Measurements from ENCODE around the gene SALL4.
"Not testable (repeated sequence)": the region's sequence is repeated elsewhere in the genome, so short reads cannot be mapped to it uniquely, and the experiment has no call there.

The SALL4 gene

DNA sequence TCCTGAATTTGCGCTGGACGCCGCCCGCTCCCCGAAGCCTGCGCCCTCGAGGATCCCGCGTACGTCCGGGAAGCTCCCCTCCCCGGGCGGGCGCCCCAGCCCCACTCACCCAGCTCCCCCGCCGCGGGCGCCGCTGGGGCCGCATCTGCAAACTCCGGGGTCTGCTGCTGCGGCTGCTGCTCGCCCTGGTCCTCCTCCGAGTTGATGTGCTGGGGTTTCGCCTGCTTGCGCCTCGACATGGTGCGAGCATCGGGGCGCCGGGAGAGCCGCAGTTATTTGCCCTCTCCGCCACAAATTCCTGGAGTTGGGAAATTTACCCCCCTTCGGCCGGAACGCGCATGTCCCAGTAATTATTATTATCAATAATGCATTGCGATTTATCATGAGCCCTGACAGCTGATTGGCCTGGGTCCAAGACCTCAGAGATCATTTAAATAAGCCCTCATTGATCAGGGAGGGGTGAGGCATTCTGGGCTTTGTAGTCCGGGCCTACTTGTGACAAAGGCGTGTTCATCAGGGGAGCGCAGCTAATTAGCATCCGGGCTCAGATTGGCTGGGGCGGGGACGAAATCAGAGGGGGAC lies at the start of gene SALL4:
TSS of gene SALL4 (minus strand) at position 352 of the 582 bp plus-strand sequence. CDS start at position 239, 113 bp downstream.
- DNase-seq, result no peak

DNA sequence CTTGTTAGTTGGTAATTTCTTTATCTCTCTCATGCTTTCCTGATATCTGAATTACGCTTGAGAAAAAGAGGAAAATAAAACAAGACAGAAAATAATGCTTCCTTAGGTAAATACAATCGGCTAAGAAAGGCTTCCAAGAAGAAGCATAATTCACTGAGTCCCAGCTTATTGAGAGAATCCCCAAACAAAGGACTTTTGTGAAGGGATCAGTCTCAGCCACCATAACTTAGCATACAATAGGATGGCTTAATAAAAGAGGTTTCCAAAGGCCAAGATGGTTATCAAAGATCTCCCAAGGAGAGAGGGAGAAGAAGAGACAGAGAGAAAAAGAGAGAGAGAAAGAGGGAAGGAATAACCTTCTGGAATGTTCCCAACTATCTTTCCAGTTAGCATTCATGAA lies 46.0 kb upstream of the SALL4 start:
- no peak for DNase-seq

DNA sequence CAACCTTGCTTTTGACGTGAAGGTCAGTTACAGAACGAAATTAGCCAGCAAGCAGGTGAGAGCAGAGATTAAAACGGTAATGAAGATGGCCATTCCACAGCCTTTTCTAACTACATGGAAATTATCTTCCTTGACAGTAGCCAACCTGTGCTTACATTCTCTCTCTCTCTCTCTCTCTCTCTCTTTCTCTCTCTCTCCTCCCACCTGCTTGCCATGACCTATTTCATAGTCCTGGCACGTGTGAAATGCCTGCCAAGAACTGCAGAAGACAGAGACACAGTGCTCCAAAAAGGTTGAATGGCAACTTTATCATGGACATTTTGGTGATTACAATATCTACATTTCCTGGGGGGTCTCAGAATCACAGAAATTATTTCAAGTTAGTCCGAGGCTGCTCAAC lies 38.5 kb upstream of the SALL4 start:
- no peak for DNase-seq

DNA sequence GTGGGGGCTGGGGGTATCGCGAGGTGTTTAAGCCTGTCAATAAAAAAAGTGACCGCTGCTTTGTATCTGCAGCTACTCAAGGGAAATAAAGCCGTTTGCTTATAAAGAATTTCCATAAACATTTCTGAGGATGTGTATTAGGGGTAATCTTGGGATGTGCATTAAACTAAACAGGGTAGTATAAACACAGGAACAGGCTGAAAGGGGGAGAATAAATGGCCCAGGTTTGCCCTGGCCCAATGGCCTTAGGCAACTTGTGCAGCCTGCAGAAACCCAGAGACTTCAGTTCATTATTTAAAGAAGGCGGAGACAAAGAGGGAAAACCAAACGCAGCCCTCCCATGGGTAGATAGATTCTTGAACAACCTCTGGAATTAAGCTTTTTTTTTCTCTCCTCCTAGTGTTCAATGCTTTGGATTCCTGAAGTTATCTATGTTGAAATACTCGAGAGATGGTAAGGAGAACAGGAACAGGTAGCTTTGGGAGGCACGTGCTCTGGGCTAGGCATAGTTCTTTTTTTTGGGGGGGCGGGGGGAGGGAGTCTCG lies 35.6 kb upstream of the SALL4 start:
- no peak for DNase-seq

DNA sequence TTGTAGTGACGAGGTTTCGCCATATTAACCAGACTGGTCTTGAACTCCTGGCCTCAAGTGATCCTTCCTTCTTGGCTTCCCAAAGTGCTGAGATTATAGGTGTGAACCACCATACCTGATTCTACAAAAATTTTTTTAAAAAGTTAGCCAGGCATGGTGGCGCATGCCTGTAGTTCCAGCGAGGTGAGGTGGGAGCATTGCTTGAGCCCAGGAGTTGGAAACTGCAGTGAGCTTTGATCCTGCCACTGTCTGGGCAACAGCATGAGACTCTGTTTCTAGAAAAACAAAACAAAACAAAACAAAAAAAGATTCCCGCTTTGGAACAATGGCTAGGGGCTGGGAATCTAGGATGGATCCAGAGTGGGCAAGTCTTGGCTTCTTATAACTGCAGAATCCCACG lies 35.1 kb upstream of the SALL4 start:
- no peak for DNase-seq

DNA sequence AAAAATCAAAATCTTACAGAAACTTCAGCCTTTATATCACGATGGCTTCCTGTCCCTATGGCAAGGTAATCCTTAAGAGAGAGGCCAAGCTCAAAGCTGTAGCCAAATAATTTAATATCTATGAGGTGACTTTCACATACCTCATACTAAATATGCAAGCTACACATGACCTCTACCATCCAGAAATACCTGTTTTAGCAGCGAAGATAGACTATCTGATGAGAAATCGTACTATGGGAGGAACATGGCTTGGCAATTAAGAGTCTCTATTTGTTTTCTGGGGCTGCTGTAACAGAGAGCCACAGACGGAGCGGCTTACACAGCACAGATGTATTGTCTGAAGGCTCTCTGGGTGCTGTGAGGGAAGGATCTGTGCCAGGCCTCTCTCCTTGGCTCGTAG lies 31.0 kb upstream of the SALL4 start:
- no peak for DNase-seq

DNA sequence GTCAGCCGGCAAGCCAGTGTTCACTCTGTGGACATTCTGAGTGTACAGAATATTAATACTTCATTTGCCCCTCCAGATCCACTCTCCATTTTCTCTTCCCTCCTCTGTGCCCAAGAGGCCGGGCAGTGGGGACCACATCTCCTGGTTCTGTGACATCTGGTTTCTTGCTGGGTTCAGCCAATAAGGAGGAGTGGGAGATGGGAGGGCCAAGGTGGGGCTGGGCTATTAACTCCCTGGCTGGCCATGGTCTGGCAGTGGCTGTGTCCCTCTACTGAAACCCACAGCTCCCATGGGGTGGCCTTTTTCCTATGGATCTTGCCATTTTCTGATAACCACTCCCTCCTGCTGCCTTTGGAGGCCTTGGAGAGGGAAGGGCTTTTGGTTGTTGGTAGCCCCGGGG lies 30.0 kb upstream of the SALL4 start:
- no peak for DNase-seq

DNA sequence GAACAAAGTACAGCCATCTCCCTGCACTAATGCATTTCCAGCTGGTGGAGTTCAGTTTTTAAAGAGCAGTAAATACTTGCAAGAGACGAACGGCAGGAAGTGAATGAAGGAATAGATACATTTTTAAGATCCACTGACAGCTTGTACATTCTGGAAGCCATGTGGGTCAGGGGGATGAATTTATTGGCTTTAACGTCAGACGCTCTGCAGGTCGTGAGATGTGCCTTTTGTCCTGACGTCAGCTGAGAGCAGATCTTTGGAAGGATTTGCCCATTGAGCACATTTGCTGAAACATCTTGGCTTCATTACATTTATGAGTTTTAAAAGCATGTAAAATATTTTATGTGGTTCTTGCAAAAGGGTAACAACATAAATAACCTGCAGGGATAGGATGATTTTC lies 29.5 kb upstream of the SALL4 start:
- DNase-seq, result no peak

DNA sequence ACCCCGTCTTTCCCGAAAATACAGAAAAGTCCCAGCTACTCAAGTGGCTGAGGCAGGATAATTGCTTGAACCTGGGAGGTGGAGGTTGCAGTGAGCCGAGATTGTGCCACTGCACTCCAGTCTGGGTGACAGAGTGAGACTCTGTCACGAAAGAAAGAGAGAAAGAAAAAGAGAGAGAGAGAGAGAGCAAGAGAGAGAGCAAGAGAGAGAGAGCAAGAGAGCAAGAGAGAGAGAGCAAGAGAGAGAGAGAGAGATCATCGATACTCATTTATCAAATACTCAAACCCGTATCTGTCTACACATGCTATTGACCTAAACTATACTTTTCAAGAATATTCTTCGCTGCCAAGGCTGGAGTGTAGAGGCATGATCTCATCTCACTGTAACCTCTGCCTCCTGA lies 28.2 kb upstream of the SALL4 start:
- no peak for DNase-seq

DNA sequence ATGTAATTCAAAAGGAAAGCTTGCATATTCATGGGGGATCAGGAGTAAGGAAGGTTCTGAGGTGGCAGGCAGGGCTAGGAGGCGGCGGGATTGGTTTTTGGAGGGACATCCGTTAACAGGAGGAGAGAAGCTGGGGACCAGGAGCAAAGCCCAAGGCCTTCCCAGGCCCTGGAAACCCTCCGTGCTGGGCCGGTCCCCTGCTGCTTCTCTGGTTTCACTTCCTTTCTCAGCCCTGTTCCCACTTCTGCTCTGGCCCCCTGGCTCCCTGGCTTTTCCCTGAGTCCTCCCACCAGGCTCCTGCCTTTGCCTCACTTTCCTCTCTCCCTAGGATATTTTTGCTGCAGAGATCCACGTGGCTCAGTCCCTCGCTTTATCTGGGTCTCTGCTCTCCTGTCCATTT lies 26.4 kb upstream of the SALL4 start:
- no peak for DNase-seq

DNA sequence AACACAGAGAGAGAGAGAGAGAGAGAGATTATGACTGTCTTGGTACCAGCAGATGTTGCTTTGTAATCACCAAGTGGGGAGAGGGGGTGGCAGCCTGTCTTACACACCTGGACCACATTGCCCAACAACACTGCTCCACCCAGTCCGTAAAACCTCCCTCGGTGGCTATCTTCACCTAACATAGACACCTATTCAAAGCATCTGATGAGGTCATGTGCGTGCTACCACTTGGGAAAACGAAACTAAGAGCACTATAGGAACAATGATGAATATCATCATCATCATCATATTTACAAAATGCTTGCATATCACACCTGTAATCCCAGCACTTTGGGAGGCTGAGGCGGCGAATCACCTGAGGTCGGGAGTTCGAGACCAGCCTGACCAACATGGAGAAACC lies 24.1 kb upstream of the SALL4 start:
- DNase-seq, result no peak

DNA sequence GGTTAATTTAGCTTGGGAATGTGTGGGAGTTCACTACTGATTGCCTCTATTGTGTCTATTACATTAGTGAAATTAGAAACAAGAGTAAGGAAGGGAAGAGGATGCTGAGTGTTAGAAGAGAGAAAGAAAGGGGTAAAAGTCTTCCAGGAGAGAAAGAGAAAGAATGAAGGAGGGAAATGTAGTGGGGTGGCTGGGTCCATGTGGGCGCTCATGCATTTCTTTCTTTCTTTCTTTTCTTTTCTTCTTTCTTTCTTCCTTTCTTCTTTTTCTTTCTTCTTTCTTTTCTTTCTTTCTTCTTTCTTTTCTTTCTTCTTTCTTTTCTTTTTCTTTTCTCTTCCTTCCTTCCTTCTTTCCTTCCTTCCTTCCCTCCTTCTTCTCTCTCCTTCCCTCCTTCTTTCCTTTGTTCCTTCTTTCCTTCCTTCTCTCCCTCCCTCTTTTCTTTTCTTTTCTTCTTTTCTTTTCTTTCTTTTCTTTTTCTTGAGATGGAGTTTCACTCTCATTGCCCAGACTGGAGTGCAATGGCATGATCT lies 16.2 kb upstream of the SALL4 start:
- DNase-seq, result no peak

DNA sequence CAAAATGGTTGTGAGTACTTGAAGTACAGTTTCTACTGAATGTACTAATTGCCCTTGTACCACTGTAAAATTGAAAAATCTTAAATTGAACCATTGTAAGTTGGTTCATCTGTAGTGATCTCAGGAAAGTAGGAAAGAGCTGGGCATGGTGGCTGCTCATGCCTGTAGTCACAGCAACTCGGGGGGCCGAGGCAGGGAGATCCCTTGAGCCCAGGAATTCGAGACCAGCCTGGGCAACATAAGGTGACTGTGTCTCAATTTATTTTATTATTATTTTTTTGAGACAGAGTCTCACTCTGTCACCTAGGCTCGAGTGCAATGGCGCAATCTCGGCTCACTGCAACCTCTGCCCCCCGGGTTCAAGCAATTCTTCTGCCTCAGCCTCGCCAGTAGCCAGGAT lies 14.5 kb upstream of the SALL4 start:
- not testable (repeated sequence) for DNase-seq

DNA sequence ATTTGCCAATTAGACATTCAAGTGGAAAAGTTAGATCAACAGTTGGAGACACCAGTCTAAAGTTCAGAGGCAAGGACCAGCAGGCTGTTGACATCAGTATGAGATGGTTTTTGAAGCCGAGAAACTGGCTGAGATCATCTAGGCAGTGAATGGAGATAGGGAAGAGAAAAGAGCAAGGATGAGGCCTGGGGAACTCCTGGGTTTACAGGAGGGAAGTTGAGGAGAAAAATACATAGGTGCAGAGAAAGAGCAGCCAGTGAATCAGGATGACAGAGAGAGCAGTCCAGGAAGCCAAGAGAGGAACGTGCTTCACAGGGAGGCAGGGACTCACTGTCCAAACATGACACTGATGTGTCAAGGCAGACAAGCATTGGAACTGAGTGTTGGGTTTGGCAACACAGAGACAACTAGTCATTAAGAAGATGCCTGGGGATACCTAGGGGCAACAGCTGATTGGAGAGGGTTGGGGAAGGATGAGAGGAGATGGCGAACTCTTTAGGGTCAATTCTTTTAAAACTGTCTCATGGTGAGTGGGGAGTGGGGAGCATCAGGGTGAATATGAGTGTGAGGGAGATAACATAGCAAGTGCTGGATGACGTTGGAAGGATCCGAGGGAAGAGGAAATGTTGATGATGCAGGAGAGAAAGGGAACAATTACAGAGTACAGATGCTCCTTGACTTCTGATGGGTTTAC lies 13.2 kb upstream of the SALL4 start:
- no peak for DNase-seq

DNA sequence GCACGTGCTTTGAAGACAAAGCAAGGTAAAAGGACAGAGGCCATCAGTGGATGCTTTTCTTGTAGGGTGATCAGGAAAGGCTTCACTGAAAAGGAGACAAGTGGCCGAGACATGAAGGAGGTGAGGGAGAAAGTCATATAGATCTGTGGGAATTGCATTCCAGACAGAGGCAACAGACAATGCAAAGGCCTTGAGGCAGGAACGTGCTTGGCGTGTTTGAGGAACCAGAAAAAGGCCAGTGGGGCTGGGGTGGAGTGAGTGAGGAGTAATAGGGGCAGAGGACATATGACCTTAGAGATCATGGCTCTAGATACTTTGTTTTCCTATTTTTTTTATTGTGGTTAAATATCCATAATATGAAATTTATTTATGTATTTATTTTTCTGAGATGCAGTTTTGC lies 10.5 kb upstream of the SALL4 start:
- DNase-seq, result no peak

DNA sequence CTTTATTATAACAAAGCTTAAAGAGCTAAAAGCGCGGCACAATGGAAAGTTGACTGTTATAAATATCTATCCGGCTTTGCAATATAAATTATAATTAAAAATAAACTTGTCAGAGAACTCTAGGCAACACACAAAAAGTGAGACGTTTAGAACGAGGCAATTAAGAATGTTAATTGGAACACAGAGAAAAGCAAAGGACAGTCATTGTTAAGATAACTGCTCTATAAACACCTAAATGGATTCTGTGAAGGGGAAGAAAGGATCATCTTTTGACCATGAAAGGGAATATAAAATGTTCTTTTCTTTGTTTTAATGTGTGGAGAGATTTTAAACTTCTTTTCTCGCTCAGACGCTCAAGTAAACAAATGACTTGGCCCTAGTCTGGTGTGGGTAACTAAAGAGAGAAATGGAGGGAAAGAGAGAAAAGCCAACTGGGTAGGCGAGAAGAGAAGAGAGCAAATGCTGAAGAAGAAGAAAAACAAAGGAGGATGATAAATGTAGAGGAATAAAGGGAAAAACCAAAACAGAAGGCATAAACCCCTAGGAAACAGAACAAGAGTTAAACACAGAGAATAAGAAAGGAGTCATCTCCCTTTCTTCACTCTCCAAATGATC lies 9.3 kb upstream of the SALL4 start:
- no peak for DNase-seq

DNA sequence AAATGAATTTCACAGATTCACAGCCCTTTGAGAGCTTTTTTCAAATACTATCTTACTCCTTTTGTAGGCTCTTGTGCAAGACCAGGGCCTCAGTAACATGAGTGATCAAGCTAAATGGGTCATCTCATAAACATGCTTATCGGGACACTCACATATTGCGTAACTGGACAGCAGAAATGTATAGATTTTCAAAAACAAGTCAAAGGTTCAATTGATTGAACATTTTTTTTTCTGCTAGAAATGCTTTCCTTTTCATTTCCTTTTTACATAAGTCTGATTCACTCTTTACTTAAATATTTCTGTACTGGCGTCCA lies 8.7 kb upstream of the SALL4 start:
- no peak for DNase-seq

DNA sequence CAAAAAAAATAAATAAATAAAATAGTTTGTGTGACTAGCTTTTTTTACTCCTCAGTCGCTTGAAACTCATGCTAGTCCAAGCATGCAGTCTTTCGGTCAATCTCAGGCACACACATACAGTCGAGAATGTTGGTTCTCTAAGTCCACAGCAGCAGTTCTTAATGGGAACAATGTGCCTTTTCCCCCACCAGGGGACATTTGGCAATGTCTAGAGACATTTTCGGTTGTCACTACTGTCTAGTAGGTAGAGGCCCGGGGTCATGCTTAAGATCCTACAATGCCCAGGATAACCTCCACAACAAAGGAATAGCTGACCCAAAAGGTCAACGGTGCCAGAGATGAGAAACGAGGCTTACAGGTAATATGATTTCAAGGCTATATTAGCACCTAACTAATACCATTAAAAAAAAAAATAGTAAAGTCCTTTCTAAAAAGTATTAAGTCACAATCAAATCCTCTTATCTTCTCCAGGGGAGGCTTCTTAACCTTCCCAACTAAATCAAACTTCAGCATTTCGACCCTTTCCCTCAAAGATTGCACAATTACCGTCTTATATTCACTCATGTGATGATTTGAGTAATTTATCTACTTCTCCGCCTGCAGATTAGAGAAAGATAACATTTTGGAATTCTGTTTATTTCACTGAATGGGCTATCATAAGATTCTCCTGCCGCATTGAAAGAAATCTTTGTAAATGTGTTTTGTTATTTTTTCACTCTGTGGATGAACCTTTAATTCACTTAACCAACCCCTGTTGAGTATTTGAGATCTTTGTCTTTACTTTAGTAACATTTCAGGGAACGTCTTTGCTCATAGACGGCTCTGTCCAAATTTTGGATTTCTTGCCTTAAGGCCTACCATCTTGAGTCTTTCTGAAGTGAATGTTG lies 8.1 kb upstream of the SALL4 start:
- DNase-seq, result no peak

DNA sequence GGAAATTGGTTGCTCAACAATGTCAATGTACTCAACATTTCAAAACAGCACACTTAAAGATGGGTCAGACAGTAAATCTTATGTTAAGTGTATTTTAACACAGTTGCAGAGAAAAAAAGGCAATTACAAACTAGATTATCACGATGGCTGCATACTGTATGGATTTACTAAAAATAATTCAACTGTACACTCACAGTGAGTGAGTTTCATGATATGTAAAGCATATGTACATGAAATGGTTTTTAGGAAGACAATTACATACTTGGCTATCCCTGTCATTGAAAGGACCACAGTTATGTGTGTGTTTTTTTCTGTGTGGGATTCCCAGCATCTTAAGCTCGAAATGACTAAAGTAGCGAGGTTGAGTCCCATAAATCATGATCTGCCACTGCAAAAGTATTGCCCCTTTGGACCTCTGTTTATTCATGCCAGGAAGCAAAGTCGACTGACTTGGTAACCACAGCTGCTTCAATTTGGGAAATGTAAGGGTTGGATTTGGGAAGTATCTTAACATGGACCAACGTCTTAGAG lies 5.5 kb upstream of the SALL4 start:
- DNase-seq, result no peak

DNA sequence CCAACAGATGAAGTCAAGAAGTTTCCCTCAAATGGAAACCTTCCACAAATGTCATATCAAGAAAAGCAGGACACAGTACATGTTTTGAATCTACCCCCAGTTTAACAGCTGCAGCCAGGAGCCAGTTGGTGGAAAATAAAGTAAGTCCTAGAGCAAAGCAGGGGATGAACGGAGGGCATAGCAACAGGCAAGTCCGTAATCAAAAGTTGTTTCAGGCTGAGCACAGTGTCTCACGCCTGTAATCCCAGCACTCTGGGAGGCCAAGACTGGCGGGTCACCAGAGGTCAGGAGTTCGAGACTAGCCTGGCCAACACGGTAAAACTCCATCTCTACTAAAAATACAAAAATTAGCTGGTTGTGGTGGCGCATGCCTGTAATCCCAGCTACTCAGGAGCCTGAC lies 2.4 kb upstream of the SALL4 start:
- DNase-seq, result no peak

DNA sequence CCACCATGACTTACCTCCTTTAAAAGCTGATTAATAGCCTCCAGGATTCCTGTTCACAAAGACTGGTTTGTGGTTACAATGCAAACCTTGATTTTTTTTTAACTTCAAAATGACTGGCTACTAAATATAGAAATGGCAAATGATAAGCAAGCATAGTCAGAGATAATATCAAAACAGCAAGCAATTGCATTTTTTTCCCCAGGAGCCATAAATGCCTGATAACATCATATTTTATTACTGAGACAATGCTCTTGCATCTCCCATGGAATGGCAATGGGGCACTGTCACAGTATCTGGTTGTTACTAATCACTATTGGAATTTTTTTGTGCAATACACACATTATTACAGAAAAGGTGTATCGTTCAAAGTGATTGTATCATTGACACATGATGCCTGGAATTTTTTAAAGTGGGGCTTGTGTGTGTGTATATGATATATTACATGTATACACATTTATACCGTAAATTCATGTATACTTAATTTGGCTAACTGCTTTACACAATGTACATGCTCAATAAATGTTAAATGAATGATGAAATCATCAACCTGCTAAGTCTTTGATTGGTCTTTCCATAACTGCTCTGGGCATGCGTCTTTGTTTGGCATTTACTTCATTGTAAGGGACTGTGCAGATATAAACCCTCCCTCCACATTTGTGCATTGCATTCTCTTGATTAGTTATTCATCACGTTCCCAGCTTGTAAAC lies 980 bp upstream of the SALL4 start:
- DNase-seq, result no peak

DNA sequence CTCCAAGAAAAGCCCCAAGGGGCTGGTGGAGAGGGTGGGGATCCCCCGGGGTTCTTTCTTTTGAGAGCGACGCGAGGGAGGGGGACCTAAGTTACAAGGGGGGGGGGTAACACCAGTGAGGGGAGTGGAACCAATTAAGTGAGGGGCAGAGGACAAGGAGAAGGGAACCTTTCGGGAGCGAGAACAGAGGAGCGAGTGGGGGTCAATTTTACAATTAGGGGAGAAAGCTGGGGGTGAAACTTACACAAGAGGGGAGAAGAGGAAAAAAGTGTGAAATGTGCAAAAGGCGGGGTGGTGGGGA lies 548 bp downstream of the SALL4 start:
- no peak for DNase-seq
